Stimulated activated CD4-positive, alpha-beta T cell treated with anti-CD3 and anti-CD28 coated beads, Interleukin-12 subunit alpha, Interleukin-12 subunit beta, amount 100 ng/mL, for 24 hours (primary cell): ENCODE data around the gene SH3RF1.

Experiments
- DNase-seq, 2 experiments: peaks; one replicate each; pipeline ENCODE4 v3.0.0-alpha.2; 2020; ENCODE audit warnings: low read depth in 2 of 2

SH3RF1 gene

GRCh38 chr4:169133932-169134331, 136.8 kb downstream of the SH3RF1 start:
- DNase-seq = no peak

- DNase-seq = no peak
These were observed 138.0 kb downstream of the SH3RF1 start for GRCh38 chr4:169132561-169133305.

- no peak for DNase-seq
These were observed 139.1 kb downstream of the SH3RF1 start for GRCh38 chr4:169131556-169132208.

GRCh38 chr4:169128902-169129301, 141.9 kb downstream of the SH3RF1 start:
- no peak for DNase-seq

GRCh38 chr4:169127314-169127713, 143.4 kb downstream of the SH3RF1 start:
- no peak for DNase-seq

GRCh38 chr4:169124661-169125060, 146.1 kb downstream of the SH3RF1 start:
- DNase-seq = no peak

GRCh38 chr4:169122422-169122821, 148.3 kb downstream of the SH3RF1 start:
- no peak for DNase-seq

- DNase-seq = no peak
These were observed 148.8 kb downstream of the SH3RF1 start for GRCh38 chr4:169121861-169122382.

GRCh38 chr4:169120624-169121023, 150.1 kb downstream of the SH3RF1 start:
- DNase-seq = no peak

GRCh38 chr4:169119536-169119935, 151.2 kb downstream of the SH3RF1 start:
- no peak for DNase-seq

GRCh38 chr4:169117591-169118081, 153.1 kb downstream of the SH3RF1 start:
- DNase-seq = no peak

- no peak for DNase-seq
These were observed 154.4 kb downstream of the SH3RF1 start for GRCh38 chr4:169116270-169116901.

- DNase-seq = no peak
These were observed 154.9 kb downstream of the SH3RF1 start for GRCh38 chr4:169115897-169116254.

- DNase-seq = no peak
These were observed 155.4 kb downstream of the SH3RF1 start for GRCh38 chr4:169115144-169115896.

- no peak for DNase-seq
These were observed 156.3 kb downstream of the SH3RF1 start for GRCh38 chr4:169114341-169114974.

- no peak for DNase-seq
These were observed 160.1 kb downstream of the SH3RF1 start for GRCh38 chr4:169110633-169111032.

- no peak for DNase-seq
These were observed 161.6 kb downstream of the SH3RF1 start for GRCh38 chr4:169109035-169109675.

GRCh38 chr4:169108303-169108702, 162.5 kb downstream of the SH3RF1 start:
- no peak for DNase-seq

- DNase-seq = no peak
These were observed 163.2 kb downstream of the SH3RF1 start for GRCh38 chr4:169107528-169107927.

- DNase-seq = no peak
These were observed 164.0 kb downstream of the SH3RF1 start for GRCh38 chr4:169106696-169107229.

- no peak for DNase-seq
These were observed 165.1 kb downstream of the SH3RF1 start for GRCh38 chr4:169105620-169106019.
